ENCODE results near the gene BCL7A. TPM values are rescaled to one million over a fixed set of nuclear protein-coding genes. Genes with fewer than 3 reads are reported as not detected.
A peak's percentile ranks its signal among the peaks of the same experiment; 100 is the strongest.

Gene BCL7A
- total RNA-seq, 6 experiments from 2014 or later: 3.5 to 6.4 (median 4.6) TPM

GRCh38 chr12:122028905-122029560 is 7.3 kb downstream of the BCL7A start:
- Histone ChIP-seq H3K9me3 (no peaks in the 10 kb centered on the region), H3K4me1 (peaks cover 0 to 8% (median 4%) of the 10 kb centered on the region in 4 donors), H3K27me3 (no peaks in the 10 kb centered on the region), H3K4me3 (no peak overlapping the region), H3K27ac (no peak overlapping the region), H3K36me3 (no peaks in the 10 kb centered on the region)
- intact Hi-C loops (cut with DNase I): no loop called here
- peak in 1 of 4 donors; percentile 8 for ATAC-seq
- WGBS (ENCODE audit: insufficient coverage, low coverage, low lambda C conversion rate, missing lambda C conversion rate): 66% methylated on average over 14 of the region's 23 CpGs
- no peak for TF ChIP-seq POLR2A (IDR thresholded peaks at IDR 0.05)
- no peak for DNase-seq

- H3K4me1 ChIP-seq: peaks cover 0 to under 1% (median 0%) of the 10 kb centered on the region in 4 donors
- no peaks in the 10 kb centered on the region for H3K27me3 ChIP-seq
- TF ChIP-seq CTCF (IDR thresholded peaks at IDR 0.05) (no peak), POLR2A (IDR thresholded peaks at IDR 0.05) (no peak)
- H3K36me3 ChIP-seq: no peaks in the 10 kb centered on the region
- no peak for DNase-seq
- intact Hi-C loops (cut with DNase I): no loop called here
- H3K4me3 ChIP-seq: no peak overlapping the region
- no peaks in the 10 kb centered on the region for H3K9me3 ChIP-seq
- H3K27ac ChIP-seq: no peak overlapping the region
- peak in 3 of 4 donors; percentile 19 to 34 (median 32) for ATAC-seq
- 46% methylated on average over 19 of the region's 28 CpGs for WGBS (ENCODE audit: insufficient coverage, low coverage, low lambda C conversion rate, missing lambda C conversion rate)
These were observed 8.1 kb downstream of the BCL7A start for GRCh38 chr12:122029620-122030423.

GRCh38 chr12:122030424-122031035 is 8.8 kb downstream of the BCL7A start:
- Histone ChIP-seq H3K27me3 (no peaks in the 10 kb centered on the region), H3K9me3 (no peaks in the 10 kb centered on the region), H3K36me3 (peaks cover 0 to 4% (median 0%) of the 10 kb centered on the region in 4 donors), H3K4me3 (no peak overlapping the region), H3K4me1 (no peaks in the 10 kb centered on the region), H3K27ac (no peak overlapping the region)
- no peak for DNase-seq
- ATAC-seq: peak in 2 of 4 donors; percentile 8 to 33
- TF ChIP-seq POLR2A (IDR thresholded peaks at IDR 0.05) (no peak), CTCF (IDR thresholded peaks at IDR 0.05) (no peak)
- intact Hi-C loops (cut with DNase I): no loop called here
- WGBS (ENCODE audit: insufficient coverage, low coverage, low lambda C conversion rate, missing lambda C conversion rate): 100% methylated on average over 1 of the region's 13 CpGs

GRCh38 chr12:122031342-122032216 is 9.9 kb downstream of the BCL7A start:
- Histone ChIP-seq H3K36me3 (peaks cover 0 to 10% (median 0%) of the 10 kb centered on the region in 4 donors), H3K4me1 (no peaks in the 10 kb centered on the region), H3K27me3 (no peaks in the 10 kb centered on the region), H3K9me3 (no peaks in the 10 kb centered on the region), H3K27ac (no peak overlapping the region), H3K4me3 (no peak overlapping the region)
- 81% methylated on average over 3 of the region's 21 CpGs for WGBS (ENCODE audit: insufficient coverage, low coverage, low lambda C conversion rate, missing lambda C conversion rate)
- DNase-seq: peak in 2 of 3 donors; percentile 65 to 66
- peak; percentile 80 to 90 (median 85) for ATAC-seq
- intact Hi-C loops (cut with DNase I): no loop called here
- TF ChIP-seq POLR2A (IDR thresholded peaks at IDR 0.05): no peak
- TF ChIP-seq CTCF (IDR thresholded peaks at IDR 0.05): peak; percentile 73 to 84 (median 80)

Measured in right lobe of liver (tissue), 6 donors.